ENCODE data around the gene NPHP3. TPM values are rescaled to one million over a fixed set of nuclear protein-coding genes. Genes with fewer than 3 reads are reported as not detected.

The NPHP3 gene
- total RNA-seq, 4 donors from 2014 or later = 34.4 to 74.8 (median 63.9) TPM

- DNase-seq = no peak
- TF ChIP-seq CTCF (IDR thresholded peaks at IDR 0.05) = no peak
- no peak for TF ChIP-seq POLR2A (IDR thresholded peaks at IDR 0.05)
- no peaks in the 10 kb centered on the region for H3K27me3 ChIP-seq
- H3K4me1 ChIP-seq = peaks cover 0 to 9% of the 10 kb centered on the region in 2 donors
- no peaks in the 10 kb centered on the region for H3K9me3 ChIP-seq
- WGBS, 2 donors = 78 to 80% methylated on average over 2 of the region's 2 CpGs
- no peak overlapping the region for H3K4me3 ChIP-seq (replicated peaks in 1 of 3)
- no peaks in the 10 kb centered on the region for H3K36me3 ChIP-seq
- intact Hi-C loops (cut with DNase I) = no loop called here
- no peak overlapping the region for H3K27ac ChIP-seq
These were observed 66.7 kb downstream of the NPHP3 start for GRCh38 chr3:132655471-132655870.

DNA sequence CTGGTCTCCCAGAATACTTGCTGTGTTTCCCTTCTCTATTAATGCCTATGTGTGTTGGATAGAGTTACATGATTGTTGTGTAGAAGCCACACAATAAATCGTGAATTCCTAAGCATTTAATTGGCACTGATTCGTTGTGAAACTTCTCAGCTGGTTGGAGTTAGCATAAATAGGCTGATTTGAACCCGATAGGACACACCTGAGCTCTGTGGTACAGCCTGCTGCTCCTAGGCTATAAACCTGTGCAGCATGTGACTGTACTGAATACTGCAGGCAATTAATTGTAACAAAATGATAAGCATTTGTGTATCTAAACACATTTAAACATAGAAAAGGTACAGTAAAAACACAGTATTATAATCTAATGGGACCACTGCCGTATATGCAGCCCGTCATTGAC is 67.5 kb downstream of the NPHP3 start:
- Histone ChIP-seq H3K36me3 (no peaks in the 10 kb centered on the region), H3K4me3 (replicated peaks in 1 of 3) (no peak overlapping the region), H3K9me3 (no peaks in the 10 kb centered on the region), H3K27me3 (no peaks in the 10 kb centered on the region), H3K4me1 (peaks cover 0 to 9% of the 10 kb centered on the region in 2 donors), H3K27ac (no peak overlapping the region)
- TF ChIP-seq CTCF (IDR thresholded peaks at IDR 0.05) (no peak), POLR2A (IDR thresholded peaks at IDR 0.05) (no peak)
- no peak for DNase-seq
- intact Hi-C loops (cut with DNase I) = no loop called here
- 90 to 92% methylated on average over 5 of the region's 5 CpGs for WGBS, 2 donors

DNA sequence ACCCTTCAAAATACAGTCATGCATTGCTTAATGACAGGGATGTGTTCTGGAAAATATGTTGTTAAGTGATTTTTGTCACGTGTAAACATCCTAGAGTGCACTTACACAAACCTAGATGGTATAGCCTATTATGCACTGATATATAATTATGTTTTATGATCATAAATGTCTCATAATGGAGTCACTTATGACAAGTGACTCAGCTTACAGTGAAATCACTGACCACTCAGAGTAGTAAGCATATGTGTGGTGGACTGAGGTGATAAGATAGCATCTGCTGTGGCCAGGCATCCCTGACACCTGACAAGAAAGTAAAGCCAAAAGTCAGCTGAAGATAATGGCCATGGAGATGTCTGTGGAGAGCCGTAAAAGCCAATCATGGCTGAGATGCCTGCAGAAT is 68.0 kb downstream of the NPHP3 start:
- Histone ChIP-seq H3K36me3 (no peaks in the 10 kb centered on the region), H3K4me1 (peaks cover 0 to 9% of the 10 kb centered on the region in 2 donors), H3K27ac (no peak overlapping the region), H3K9me3 (no peaks in the 10 kb centered on the region), H3K4me3 (replicated peaks in 1 of 3) (no peak overlapping the region), H3K27me3 (no peaks in the 10 kb centered on the region)
- 92 to 96% methylated on average over 2 of the region's 2 CpGs for WGBS, 2 donors
- no peak for DNase-seq
- intact Hi-C loops (cut with DNase I) = no loop called here
- TF ChIP-seq POLR2A (IDR thresholded peaks at IDR 0.05) (no peak), CTCF (IDR thresholded peaks at IDR 0.05) (no peak)

DNA sequence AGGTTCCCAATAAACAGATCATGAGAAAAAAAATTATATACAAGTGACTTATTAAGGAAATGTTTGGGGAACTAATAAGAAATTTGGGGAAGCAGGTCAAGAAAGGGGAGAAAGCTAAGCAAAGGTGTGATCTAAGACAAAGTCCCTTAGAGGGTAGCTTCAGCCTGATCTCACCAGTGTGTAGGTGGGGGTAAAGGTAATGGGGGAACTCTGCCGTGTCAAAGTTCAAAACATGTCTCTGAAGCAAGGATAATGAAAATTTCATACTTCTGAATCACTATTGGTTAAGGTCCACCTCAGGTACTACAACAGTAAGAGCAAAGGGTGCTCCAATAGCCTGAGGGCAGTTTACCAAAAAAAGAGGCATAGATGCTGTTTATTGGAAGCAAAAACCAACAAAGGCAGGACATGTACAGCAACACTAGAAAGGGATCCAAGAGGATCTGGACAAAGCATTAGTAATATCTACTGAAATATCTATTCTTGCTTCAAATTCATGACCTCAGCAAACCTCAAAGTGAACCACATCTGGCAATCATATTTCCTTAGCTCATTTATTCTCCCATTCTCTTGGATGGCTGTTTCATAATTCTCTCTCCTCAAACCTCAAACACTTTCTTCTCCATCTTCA is 69.5 kb downstream of the NPHP3 start:
- H3K27me3 ChIP-seq = no peaks in the 10 kb centered on the region
- intact Hi-C loops (cut with DNase I) = no loop called here
- no peaks in the 10 kb centered on the region for H3K36me3 ChIP-seq
- H3K4me3 ChIP-seq (replicated peaks in 1 of 3) = no peak overlapping the region
- TF ChIP-seq POLR2A (IDR thresholded peaks at IDR 0.05) (no peak), CTCF (IDR thresholded peaks at IDR 0.05) (no peak)
- no peak for DNase-seq
- H3K27ac ChIP-seq = no peak overlapping the region
- no peaks in the 10 kb centered on the region for H3K4me1 ChIP-seq
- no peaks in the 10 kb centered on the region for H3K9me3 ChIP-seq
- WGBS, 2 donors = 92 to 93% methylated on average over 1 of the region's 1 CpG

DNA sequence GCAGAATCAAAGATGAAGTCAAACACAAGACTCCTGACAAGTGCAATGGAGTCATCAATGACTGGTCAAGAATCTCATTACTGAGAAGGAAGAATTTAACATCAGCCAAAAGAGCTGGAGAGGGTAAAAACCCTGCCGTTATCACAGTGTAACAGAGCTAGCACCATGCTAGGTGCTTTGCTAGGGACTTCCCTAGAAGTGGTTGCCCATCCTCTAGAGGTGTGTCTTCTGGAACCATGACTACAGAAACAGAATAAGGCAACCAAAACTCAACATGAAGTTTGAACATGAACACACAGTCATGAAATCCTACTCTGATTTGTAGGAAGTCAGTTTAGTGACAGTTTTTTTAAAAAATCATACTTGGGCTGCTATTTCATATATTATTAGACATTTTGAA is 72.1 kb downstream of the NPHP3 start:
- DNase-seq = no peak
- Histone ChIP-seq H3K27me3 (no peaks in the 10 kb centered on the region), H3K36me3 (no peaks in the 10 kb centered on the region), H3K4me3 (replicated peaks in 1 of 3) (no peak overlapping the region), H3K27ac (no peak overlapping the region), H3K9me3 (no peaks in the 10 kb centered on the region), H3K4me1 (no peaks in the 10 kb centered on the region)
- no peak for TF ChIP-seq POLR2A (IDR thresholded peaks at IDR 0.05)
- no peak for TF ChIP-seq CTCF (IDR thresholded peaks at IDR 0.05)
- intact Hi-C loops (cut with DNase I) = no loop called here
- 96 to 100% methylated on average over 1 of the region's 1 CpG for WGBS, 2 donors

All from thyroid gland (tissue), 4 donors.